ENCODE data around the gene TBCD. TPM values are rescaled to one million over a fixed set of nuclear protein-coding genes. Genes with fewer than 3 reads are reported as not detected.

TBCD gene
- total RNA-seq, 5 donors from 2014 or later (not counting 1 experiment from before 2014, with no cell fraction given), result 94.4 to 262 (median 223) TPM

GRCh38 chr17:82896071-82897000, 144.5 kb downstream of the TBCD start:
- H3K27ac ChIP-seq (ENCODE audit: low read length), result no peak overlapping the region
- ChIA-PET POLR2A (interaction anchor here in 1 of 2 donors (0.6 kb wide), 1 partner anchor 257 kb away, joined by 5 read pairs; no protein-coding TSS in a partner anchor), CTCF (no interaction called here)
- Mint-ChIP-seq H3K27me3 (no peaks in the 10 kb centered on the region), H3K9me3 (no peaks in the 10 kb centered on the region), H3K4me3 (no peak overlapping the region), H3K27ac (peak overlapping the region in 1 of 2 donors; percentile 39), H3K4me1 (peaks cover 22 to 50% (median 45%) of the 10 kb centered on the region in 3 donors), H3K36me3 (peaks cover 29% of the 10 kb centered on the region)
- H3K4me3 ChIP-seq (ENCODE audit: control insufficient read depth in 1 of 2, extremely low read depth in 1 of 2, low read length in 1 of 2), result no peak overlapping the region
- WGBS (ENCODE audit: insufficient coverage), result 94% methylated on average over 21 of the region's 29 CpGs
- peaks cover 17 to 35% of the 10 kb centered on the region in 2 experiments for H3K4me1 ChIP-seq (ENCODE audit: control insufficient read depth in 1 of 2, extremely low read depth in 1 of 2, insufficient read depth in 2 of 2, low read length in 2 of 2)
- no peak for DNase-seq
- ATAC-seq (replicated peaks in 1 of 4), result no peak
- H3K27me3 ChIP-seq (replicated peaks in 1 of 2; ENCODE audit: control insufficient read depth in 2 of 2, extremely low read depth in 1 of 2, insufficient read depth in 2 of 2, low read length in 1 of 2), result no peaks in the 10 kb centered on the region
- H3K9me3 ChIP-seq, result no peaks in the 10 kb centered on the region
- H3K36me3 ChIP-seq (ENCODE audit: control insufficient read depth in 2 of 2, extremely low read depth in 1 of 2, insufficient read depth in 1 of 2, low read length in 1 of 2), result peaks cover 14 to 28% of the 10 kb centered on the region in 2 donors

- H3K27ac Mint-ChIP-seq, result no peak overlapping the region
- DNase-seq (no peak), ATAC-seq (replicated peaks in 1 of 4) (no peak)
- no peak overlapping the region for H3K4me3 Mint-ChIP-seq
- peaks cover 16 to 41% (median 37%) of the 10 kb centered on the region in 3 donors for H3K4me1 Mint-ChIP-seq
- POLR2A ChIA-PET, result no interaction called here
- H3K36me3 ChIP-seq (ENCODE audit: control insufficient read depth in 2 of 2, extremely low read depth in 1 of 2, insufficient read depth in 1 of 2, low read length in 1 of 2), result peaks cover 14 to 35% of the 10 kb centered on the region in 2 donors
- no peaks in the 10 kb centered on the region for H3K9me3 ChIP-seq
- H3K9me3 Mint-ChIP-seq, result no peaks in the 10 kb centered on the region
- no peak overlapping the region for H3K4me3 ChIP-seq (ENCODE audit: control insufficient read depth in 1 of 2, extremely low read depth in 1 of 2, low read length in 1 of 2)
- no peaks in the 10 kb centered on the region for H3K27me3 ChIP-seq (replicated peaks in 1 of 2; ENCODE audit: control insufficient read depth in 2 of 2, extremely low read depth in 1 of 2, insufficient read depth in 2 of 2, low read length in 1 of 2)
- no peaks in the 10 kb centered on the region for H3K27me3 Mint-ChIP-seq
- WGBS (ENCODE audit: insufficient coverage), result 92% methylated on average over 14 of the region's 24 CpGs
- CTCF ChIA-PET, result no interaction called here
- peaks cover 34% of the 10 kb centered on the region for H3K36me3 Mint-ChIP-seq
- H3K4me1 ChIP-seq (ENCODE audit: control insufficient read depth in 1 of 2, extremely low read depth in 1 of 2, insufficient read depth in 2 of 2, low read length in 2 of 2), result peaks cover 17 to 24% of the 10 kb centered on the region in 2 experiments
- H3K27ac ChIP-seq (ENCODE audit: low read length), result no peak overlapping the region
Measured at GRCh38 chr17:82897514-82898249, 145.8 kb downstream of the TBCD start.

- no peaks in the 10 kb centered on the region for H3K27me3 Mint-ChIP-seq
- H3K27ac ChIP-seq (ENCODE audit: low read length), result no peak overlapping the region
- no peaks in the 10 kb centered on the region for H3K9me3 Mint-ChIP-seq
- H3K4me3 Mint-ChIP-seq, result no peak overlapping the region
- H3K4me1 ChIP-seq (ENCODE audit: control insufficient read depth in 1 of 2, extremely low read depth in 1 of 2, insufficient read depth in 2 of 2, low read length in 2 of 2), result peaks cover 4 to 12% of the 10 kb centered on the region in 2 experiments
- ChIA-PET POLR2A (no interaction called here), CTCF (no interaction called here)
- no peaks in the 10 kb centered on the region for H3K27me3 ChIP-seq (replicated peaks in 1 of 2; ENCODE audit: control insufficient read depth in 2 of 2, extremely low read depth in 1 of 2, insufficient read depth in 2 of 2, low read length in 1 of 2)
- ATAC-seq (replicated peaks in 1 of 4), result no peak
- peaks cover 3 to 27% (median 23%) of the 10 kb centered on the region in 3 donors for H3K4me1 Mint-ChIP-seq
- 95% methylated on average over 53 of the region's 53 CpGs for WGBS (ENCODE audit: insufficient coverage)
- H3K36me3 ChIP-seq (ENCODE audit: control insufficient read depth in 2 of 2, extremely low read depth in 1 of 2, insufficient read depth in 1 of 2, low read length in 1 of 2), result peaks cover 18 to 44% of the 10 kb centered on the region in 2 donors
- H3K9me3 ChIP-seq, result no peaks in the 10 kb centered on the region
- no peak overlapping the region for H3K4me3 ChIP-seq (ENCODE audit: control insufficient read depth in 1 of 2, extremely low read depth in 1 of 2, low read length in 1 of 2)
- no peak overlapping the region for H3K27ac Mint-ChIP-seq
- no peak for DNase-seq
- H3K36me3 Mint-ChIP-seq, result peaks cover 40% of the 10 kb centered on the region
Measured at GRCh38 chr17:82898976-82899514, 147.2 kb downstream of the TBCD start.

GRCh38 chr17:82899941-82900340, 148.1 kb downstream of the TBCD start:
- H3K4me3 ChIP-seq (ENCODE audit: control insufficient read depth in 1 of 2, extremely low read depth in 1 of 2, low read length in 1 of 2), result no peak overlapping the region
- WGBS (ENCODE audit: insufficient coverage), result 100% methylated on average over 1 of the region's 7 CpGs
- Mint-ChIP-seq H3K27me3 (no peaks in the 10 kb centered on the region), H3K4me3 (no peak overlapping the region), H3K9me3 (no peaks in the 10 kb centered on the region), H3K4me1 (peaks cover 0 to 20% (median 16%) of the 10 kb centered on the region in 3 donors), H3K27ac (no peak overlapping the region), H3K36me3 (peaks cover 43% of the 10 kb centered on the region)
- ChIA-PET POLR2A (no interaction called here), CTCF (no interaction called here)
- no peak for DNase-seq
- no peaks in the 10 kb centered on the region for H3K9me3 ChIP-seq
- no peak overlapping the region for H3K27ac ChIP-seq (ENCODE audit: low read length)
- no peak for ATAC-seq (replicated peaks in 1 of 4)
- peaks cover 23 to 44% of the 10 kb centered on the region in 2 donors for H3K36me3 ChIP-seq (ENCODE audit: control insufficient read depth in 2 of 2, extremely low read depth in 1 of 2, insufficient read depth in 1 of 2, low read length in 1 of 2)
- no peaks in the 10 kb centered on the region for H3K27me3 ChIP-seq (replicated peaks in 1 of 2; ENCODE audit: control insufficient read depth in 2 of 2, extremely low read depth in 1 of 2, insufficient read depth in 2 of 2, low read length in 1 of 2)
- H3K4me1 ChIP-seq (ENCODE audit: control insufficient read depth in 1 of 2, extremely low read depth in 1 of 2, insufficient read depth in 2 of 2, low read length in 2 of 2), result peaks cover 0 to 4% of the 10 kb centered on the region in 2 experiments

DNA sequence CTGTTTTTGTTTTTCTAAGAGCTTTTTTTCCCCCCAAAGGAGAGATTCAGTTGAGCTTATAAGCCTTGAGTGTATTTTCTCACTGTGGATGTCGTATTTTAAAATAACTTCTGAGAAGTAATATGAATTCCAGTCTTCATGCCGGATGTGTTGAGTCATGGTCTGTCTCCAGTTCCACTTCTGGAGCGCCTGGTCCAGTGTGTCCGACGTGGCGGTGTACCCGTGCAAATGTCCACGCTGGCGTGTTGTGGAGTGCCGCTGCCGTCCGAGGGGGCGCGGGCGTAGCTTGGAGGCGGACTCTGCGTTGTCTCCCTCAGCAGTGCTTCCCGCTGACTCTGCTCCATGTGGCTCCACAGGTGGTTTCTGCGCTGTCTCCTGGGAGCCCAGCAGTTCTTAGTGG, 148.9 kb downstream of the TBCD start:
- DNase-seq (no peak), ATAC-seq (replicated peaks in 1 of 4) (no peak)
- Mint-ChIP-seq H3K36me3 (peaks cover 36% of the 10 kb centered on the region), H3K27ac (no peak overlapping the region), H3K9me3 (no peaks in the 10 kb centered on the region), H3K27me3 (no peaks in the 10 kb centered on the region), H3K4me3 (no peak overlapping the region), H3K4me1 (peaks cover 0 to 14% (median 11%) of the 10 kb centered on the region in 3 donors)
- peaks cover 24 to 42% of the 10 kb centered on the region in 2 donors for H3K36me3 ChIP-seq (ENCODE audit: control insufficient read depth in 2 of 2, extremely low read depth in 1 of 2, insufficient read depth in 1 of 2, low read length in 1 of 2)
- no peaks in the 10 kb centered on the region for H3K9me3 ChIP-seq
- H3K4me1 ChIP-seq (ENCODE audit: control insufficient read depth in 1 of 2, extremely low read depth in 1 of 2, insufficient read depth in 2 of 2, low read length in 2 of 2), result no peaks in the 10 kb centered on the region
- POLR2A ChIA-PET, result no interaction called here
- H3K27me3 ChIP-seq (replicated peaks in 1 of 2; ENCODE audit: control insufficient read depth in 2 of 2, extremely low read depth in 1 of 2, insufficient read depth in 2 of 2, low read length in 1 of 2), result no peaks in the 10 kb centered on the region
- no peak overlapping the region for H3K27ac ChIP-seq (ENCODE audit: low read length)
- CTCF ChIA-PET, result no interaction called here
- WGBS (ENCODE audit: insufficient coverage), result 98% methylated on average over 19 of the region's 19 CpGs
- H3K4me3 ChIP-seq (ENCODE audit: control insufficient read depth in 1 of 2, extremely low read depth in 1 of 2, low read length in 1 of 2), result no peak overlapping the region

DNA sequence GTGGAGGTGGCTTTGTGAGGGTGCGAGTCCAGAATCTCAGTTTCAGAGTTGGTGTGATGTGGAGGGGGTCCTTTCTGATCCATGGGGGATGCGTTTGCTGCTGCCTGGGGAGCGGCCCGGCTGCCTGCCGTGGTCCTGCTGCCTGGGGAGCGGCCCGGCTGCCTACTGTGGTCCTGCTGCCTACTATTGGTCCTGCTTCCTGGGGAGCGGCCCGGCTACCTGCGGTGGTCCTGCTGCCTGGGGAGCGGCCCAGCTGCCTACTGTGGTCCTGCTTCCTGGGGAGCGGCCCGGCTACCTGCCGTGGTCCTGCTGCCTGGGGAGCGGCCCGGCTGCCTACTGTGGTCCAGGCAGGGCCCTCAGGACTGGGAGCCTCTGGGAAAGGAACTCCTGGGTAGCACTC, 149.5 kb downstream of the TBCD start:
- H3K4me3 Mint-ChIP-seq, result no peak overlapping the region
- Histone ChIP-seq H3K36me3 (ENCODE audit: control insufficient read depth in 2 of 2, extremely low read depth in 1 of 2, insufficient read depth in 1 of 2, low read length in 1 of 2) (peaks cover 24 to 45% of the 10 kb centered on the region in 2 donors), H3K4me1 (ENCODE audit: control insufficient read depth in 1 of 2, extremely low read depth in 1 of 2, insufficient read depth in 2 of 2, low read length in 2 of 2) (no peaks in the 10 kb centered on the region), H3K27ac (ENCODE audit: low read length) (no peak overlapping the region), H3K27me3 (replicated peaks in 1 of 2; ENCODE audit: control insufficient read depth in 2 of 2, extremely low read depth in 1 of 2, insufficient read depth in 2 of 2, low read length in 1 of 2) (no peaks in the 10 kb centered on the region), H3K9me3 (no peaks in the 10 kb centered on the region), H3K4me3 (ENCODE audit: control insufficient read depth in 1 of 2, extremely low read depth in 1 of 2, low read length in 1 of 2) (no peak overlapping the region)
- no peaks in the 10 kb centered on the region for H3K27me3 Mint-ChIP-seq
- peaks cover 0 to 14% (median 8%) of the 10 kb centered on the region in 3 donors for H3K4me1 Mint-ChIP-seq
- H3K36me3 Mint-ChIP-seq, result peaks cover 42% of the 10 kb centered on the region
- no peak for ATAC-seq (replicated peaks in 1 of 4)
- H3K27ac Mint-ChIP-seq, result no peak overlapping the region
- over 99% methylated on average over 15 of the region's 16 CpGs for WGBS (ENCODE audit: insufficient coverage)
- ChIA-PET POLR2A (no interaction called here), CTCF (no interaction called here)
- H3K9me3 Mint-ChIP-seq, result no peaks in the 10 kb centered on the region
- DNase-seq, result no peak
